Measurements from ENCODE around the gene FN1.

DNA sequence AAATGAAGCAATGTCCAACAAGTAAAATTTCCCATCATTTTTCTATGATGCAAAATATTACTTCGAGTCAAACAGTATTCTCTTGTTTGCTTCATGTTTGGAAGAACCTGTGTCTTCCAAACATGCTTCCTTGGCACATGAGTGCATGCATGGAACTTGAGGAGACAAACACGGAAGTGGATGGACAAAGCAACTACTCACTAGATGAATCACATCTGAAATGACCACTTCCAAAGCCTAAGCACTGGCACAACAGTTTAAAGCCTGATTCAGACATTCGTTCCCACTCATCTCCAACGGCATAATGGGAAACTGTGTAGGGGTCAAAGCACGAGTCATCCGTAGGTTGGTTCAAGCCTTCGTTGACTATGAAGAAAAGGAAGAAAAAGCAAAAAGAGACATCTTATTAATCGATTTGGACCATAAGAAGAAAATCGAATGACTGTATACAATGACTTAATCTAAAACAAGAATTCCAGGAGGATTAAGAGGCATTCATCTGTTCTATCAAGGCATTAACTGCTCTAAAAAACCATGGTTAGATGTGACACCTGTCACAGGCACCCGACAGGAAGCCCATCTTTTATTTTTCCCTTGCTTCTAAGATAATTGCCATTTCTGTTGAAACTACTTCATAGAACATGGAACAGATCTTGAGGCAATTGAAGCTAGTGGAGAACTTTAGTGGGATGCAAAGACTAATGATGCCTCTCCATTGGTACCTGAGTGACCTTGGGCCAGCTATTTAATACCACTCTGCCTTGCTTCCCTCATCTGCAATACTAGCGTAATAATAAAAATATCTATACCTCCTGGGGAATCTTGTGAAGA lies 68.0 kb downstream of the FN1 start:
- TF ChIP-seq, protein P1, sequence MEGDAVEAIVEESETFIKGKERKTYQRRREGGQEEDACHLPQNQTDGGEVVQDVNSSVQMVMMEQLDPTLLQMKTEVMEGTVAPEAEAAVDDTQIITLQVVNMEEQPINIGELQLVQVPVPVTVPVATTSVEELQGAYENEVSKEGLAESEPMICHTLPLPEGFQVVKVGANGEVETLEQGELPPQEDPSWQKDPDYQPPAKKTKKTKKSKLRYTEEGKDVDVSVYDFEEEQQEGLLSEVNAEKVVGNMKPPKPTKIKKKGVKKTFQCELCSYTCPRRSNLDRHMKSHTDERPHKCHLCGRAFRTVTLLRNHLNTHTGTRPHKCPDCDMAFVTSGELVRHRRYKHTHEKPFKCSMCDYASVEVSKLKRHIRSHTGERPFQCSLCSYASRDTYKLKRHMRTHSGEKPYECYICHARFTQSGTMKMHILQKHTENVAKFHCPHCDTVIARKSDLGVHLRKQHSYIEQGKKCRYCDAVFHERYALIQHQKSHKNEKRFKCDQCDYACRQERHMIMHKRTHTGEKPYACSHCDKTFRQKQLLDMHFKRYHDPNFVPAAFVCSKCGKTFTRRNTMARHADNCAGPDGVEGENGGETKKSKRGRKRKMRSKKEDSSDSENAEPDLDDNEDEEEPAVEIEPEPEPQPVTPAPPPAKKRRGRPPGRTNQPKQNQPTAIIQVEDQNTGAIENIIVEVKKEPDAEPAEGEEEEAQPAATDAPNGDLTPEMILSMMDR (conservative IDR thresholded peaks at IDR 0.05 in 1 of 2, IDR thresholded peaks at IDR 0.05 in 1 of 2; ENCODE audit: extremely low read depth in 1 of 2, insufficient read depth in 1 of 2, low read depth in 1 of 2, low read length in 2 of 2): no peak
- no peak for TF ChIP-seq EZH2 (IDR thresholded peaks at IDR 0.05; ENCODE audit: borderline replicate concordance, low read length)

All from mammary epithelial cell (primary cell).